ENCODE data around the gene COQ6.

- TF ChIP-seq CTCF (conservative IDR thresholded peaks at IDR 0.05; ENCODE audit: low read length), result no peak
- no peak for TF ChIP-seq EZH2phosphoT487 (IDR thresholded peaks at IDR 0.05; ENCODE audit: borderline replicate concordance, low read depth, low read length)
These were observed 8.5 kb downstream of the COQ6 start for GRCh38 chr14:73958591-73958990.
